B cell (primary cell): ENCODE results near the gene LMF2. TPM values are rescaled to one million over a fixed set of nuclear protein-coding genes. Genes with fewer than 3 reads are reported as not detected.
A peak's percentile ranks its signal among the peaks of the same experiment; 100 is the strongest.

Source experiments
- ATAC-seq: fragments of 200-7000 bp; cut with Tn5 transposase; one replicate; pipeline ENCODE4 v1.10.0; 2021; ENCODE audit warnings: low read depth, mild to moderate bottlenecking, moderate number of reproducible peaks, moderate library complexity
- CTCF ChIA-PET: fragments of 350-600 bp; sonication (Branson Sonifier 250); formaldehyde crosslinking; loops from one replicate; lab custom pipeline; 2021; ENCODE audit warnings: antibody characterized with exemption, inconsistent platforms; lab: Charles Lee
- POLR2A ChIA-PET: fragments of 350-600 bp; sonication (Branson Sonifier 250); formaldehyde crosslinking; loops from one replicate; lab custom pipeline; 2021; ENCODE audit warnings: antibody characterized with exemption; lab: Charles Lee
- DNase-seq: peaks from one replicate; pipeline ENCODE4 v3.0.0; 2013
- H2AFZ ChIP-seq: 2 replicates; pipeline ENCODE4 v1.6.1; 2012; ENCODE audit warnings: mild to moderate bottlenecking, low read depth, low read length; ENCODE audit not compliant: insufficient read depth, poor library complexity, severe bottlenecking
- H3K27ac ChIP-seq, 2 donors: 1 replicate in 1 of 2; 2 replicates in 1 of 2; pipeline ENCODE4 v1.5.1; 2012 to 2013; ENCODE audit warnings: low read length in 2 of 2, mild to moderate bottlenecking in 2 of 2, moderate library complexity in 1 of 2
- H3K27me3 ChIP-seq, 4 experiments: fragments of 200-600 bp in 1 of 4; sonication (generic) in 1 of 4; replicated peaks in 1 of 4; 1 replicate in 2 of 4; 2 replicates in 2 of 4; pipeline versions ENCODE4 v1.6.1 to v1.7.0; 2013 to 2016; ENCODE audit warnings: low read length in 3 of 4, mild to moderate bottlenecking in 2 of 4, mixed read lengths in 1 of 4, moderate library complexity in 1 of 4; ENCODE audit not compliant: insufficient read depth in 4 of 4, control insufficient read depth in 3 of 4; ENCODE audit errors: control extremely low read depth in 1 of 4
- H3K36me3 ChIP-seq, 2 experiments: replicated peaks in 1 of 2; 1 replicate in 1 of 2; 2 replicates in 1 of 2; pipeline versions ENCODE4 v1.6.1 to v1.7.1; 2013; ENCODE audit warnings: low read length in 1 of 2; ENCODE audit not compliant: insufficient read depth in 2 of 2, control insufficient read depth in 1 of 2; ENCODE audit errors: control extremely low read depth in 1 of 2, extremely low read depth in 1 of 2
- H3K4me1 ChIP-seq, 2 donors: fragments of 200-600 bp in 1 of 2; sonication (generic) in 1 of 2; 1 replicate in 1 of 2; 2 replicates in 1 of 2; pipeline versions ENCODE4 v1.5.1 to v1.6.1; 2013 to 2017; ENCODE audit warnings: low read length in 2 of 2; ENCODE audit not compliant: control insufficient read depth in 2 of 2, insufficient read depth in 2 of 2
- H3K4me2 ChIP-seq: replicated peaks from 2 replicates; pipeline ENCODE3; 2012; ENCODE audit warnings: mild to moderate bottlenecking, low read depth, low read length; ENCODE audit not compliant: poor library complexity, severe bottlenecking
- H3K4me3 ChIP-seq, 5 experiments: fragments of 200-600 bp in 1 of 5; sonication (generic) in 1 of 5; 1 replicate in 3 of 5; 2 replicates in 2 of 5; pipeline versions ENCODE4 v1.5.1 to v1.7.0; 2011 to 2016; ENCODE audit warnings: low read length in 4 of 5, mild to moderate bottlenecking in 4 of 5, low read depth in 2 of 5, control low read depth in 1 of 5, moderate library complexity in 1 of 5; ENCODE audit not compliant: insufficient read depth in 1 of 5; ENCODE audit errors: control extremely low read depth in 1 of 5, extremely low read depth in 1 of 5
- H3K79me2 ChIP-seq: fragments of 200-600 bp; sonication (generic); one replicate; pipeline ENCODE4 v1.6.0; 2016; ENCODE audit warnings: low read length; ENCODE audit not compliant: control insufficient read depth, insufficient read depth
- H3K9ac ChIP-seq: fragments of 200-600 bp; sonication (generic); 2 replicates; pipeline ENCODE4 v1.6.1; 2017; ENCODE audit warnings: mild to moderate bottlenecking, low read length, moderate library complexity
- H3K9me3 ChIP-seq, 3 donors: one replicate each; pipeline versions ENCODE4 v1.6.1 to v1.7.1; 2013; ENCODE audit warnings: low read length in 2 of 3; ENCODE audit not compliant: control insufficient read depth in 2 of 3, insufficient read depth in 1 of 3; ENCODE audit errors: control extremely low read depth in 1 of 3
- H4K20me1 ChIP-seq: 2 replicates; pipeline ENCODE4 v1.6.0; 2012; ENCODE audit warnings: mild to moderate bottlenecking, low read length; ENCODE audit not compliant: insufficient read depth, control insufficient read depth, poor library complexity, severe bottlenecking
- H3K27ac Mint-ChIP-seq: one replicate; pipeline ENCODE4 v1.8.0; 2021; ENCODE audit warnings: mixed read lengths
- H3K27me3 Mint-ChIP-seq: one replicate; pipeline ENCODE4 v1.8.0; 2021; ENCODE audit warnings: mixed read lengths
- H3K4me1 Mint-ChIP-seq: one replicate; pipeline ENCODE4 v1.8.0; 2021; ENCODE audit warnings: mixed read lengths
- H3K4me3 Mint-ChIP-seq: one replicate; pipeline ENCODE4 v1.8.0; 2021; ENCODE audit warnings: mixed read lengths
- H3K9me3 Mint-ChIP-seq: one replicate; pipeline ENCODE4 v1.8.0; 2022; ENCODE audit warnings: mixed read lengths; ENCODE audit not compliant: insufficient read depth
- EZH2 ChIP-seq: IDR thresholded peaks from 2 replicates; pipeline ENCODE4 v1.6.1; 2012; ENCODE audit warnings: borderline replicate concordance, low read depth, mild to moderate bottlenecking, moderate library complexity, low read length; ENCODE audit not compliant: insufficient read depth, poor library complexity, severe bottlenecking
- WGBS: methylation state at CpG from one replicate; pipeline ENCODE4 v1.1.5; 2013; ENCODE audit warnings: missing lambda C conversion rate; ENCODE audit not compliant: insufficient coverage; 5-methylcytosine and 5-hydroxymethylcytosine counted together
- intact Hi-C: fragments of 100-400 bp; cut with micrococcal nuclease; formaldehyde crosslinking; loops from one replicate; pipeline ENCODE4 v1.10.0; 2022
- polyA plus RNA-seq: library from polyadenylated mRNA; depleted of rRNA; stranded (reverse); fragments of >200 nt; gene quantifications from 2 replicates; pipeline ENCODE4 v1.2.3, GENCODE V29; 2012
- total RNA-seq, 2 donors: library from RNA; stranded (reverse); fragments of 120-200 nt in 1 of 2; gene quantifications; 1 replicate in 1 of 2; 2 replicates in 1 of 2; pipeline versions ENCODE4 v1.2.3 to v1.2.4, GENCODE V29; 2013 to 2022
- TF ChIP-seq, protein P1 (sequence below): fragments of 200-600 bp; IDR thresholded peaks from one replicate; pipeline ENCODE4 v1.8.0; 2022; ENCODE audit warnings: antibody characterized with exemption, mild to moderate bottlenecking

Gene LMF2
- total and polyA plus RNA-seq, 2 donors (not counting 1 experiment from before 2014, with no cell fraction given): 128 to 316 TPM

GRCh38 chr22:50525858-50526107, 18.3 kb upstream of the LMF2 start:
- DNase-seq: no peak
- Histone ChIP-seq H3K27ac (peak overlapping the region; percentile 60 to 83), H3K27me3 (no peaks in the 10 kb centered on the region), H2AFZ (peak overlapping the region; percentile 78), H3K9me3 (peaks cover 0 to 9% (median 0%) of the 10 kb centered on the region in 3 donors), H3K9ac (peak overlapping the region; percentile 89), H3K36me3 (peaks cover 0 to 30% of the 10 kb centered on the region in 2 experiments), H4K20me1 (peaks cover 27% of the 10 kb centered on the region), H3K4me2 (peak overlapping the region; percentile 98), H3K79me2 (peaks cover 43% of the 10 kb centered on the region), H3K4me1 (peaks cover 16 to 54% of the 10 kb centered on the region in 2 donors), H3K4me3 (peak overlapping the region in 4 of 5 experiments; percentile 68 to 76 (median 72))
- no peaks in the 10 kb centered on the region for H3K9me3 Mint-ChIP-seq
- peak overlapping the region; percentile 91 for H3K27ac Mint-ChIP-seq
- H3K27me3 Mint-ChIP-seq: no peaks in the 10 kb centered on the region
- peaks cover 34% of the 10 kb centered on the region for H3K4me1 Mint-ChIP-seq
- no peak for ATAC-seq
- WGBS: under 1% methylated on average over 33 of the region's 33 CpGs
- intact Hi-C loops: loop anchor here (1.0 to 5.0 kb wide), 7 partner anchors 17 to 280 kb away; partner anchors contain the start of genes CHKB, KLHDC7B, NCAPH2 and SYCE3
- TF ChIP-seq, protein P1, sequence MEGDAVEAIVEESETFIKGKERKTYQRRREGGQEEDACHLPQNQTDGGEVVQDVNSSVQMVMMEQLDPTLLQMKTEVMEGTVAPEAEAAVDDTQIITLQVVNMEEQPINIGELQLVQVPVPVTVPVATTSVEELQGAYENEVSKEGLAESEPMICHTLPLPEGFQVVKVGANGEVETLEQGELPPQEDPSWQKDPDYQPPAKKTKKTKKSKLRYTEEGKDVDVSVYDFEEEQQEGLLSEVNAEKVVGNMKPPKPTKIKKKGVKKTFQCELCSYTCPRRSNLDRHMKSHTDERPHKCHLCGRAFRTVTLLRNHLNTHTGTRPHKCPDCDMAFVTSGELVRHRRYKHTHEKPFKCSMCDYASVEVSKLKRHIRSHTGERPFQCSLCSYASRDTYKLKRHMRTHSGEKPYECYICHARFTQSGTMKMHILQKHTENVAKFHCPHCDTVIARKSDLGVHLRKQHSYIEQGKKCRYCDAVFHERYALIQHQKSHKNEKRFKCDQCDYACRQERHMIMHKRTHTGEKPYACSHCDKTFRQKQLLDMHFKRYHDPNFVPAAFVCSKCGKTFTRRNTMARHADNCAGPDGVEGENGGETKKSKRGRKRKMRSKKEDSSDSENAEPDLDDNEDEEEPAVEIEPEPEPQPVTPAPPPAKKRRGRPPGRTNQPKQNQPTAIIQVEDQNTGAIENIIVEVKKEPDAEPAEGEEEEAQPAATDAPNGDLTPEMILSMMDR: no peak
- no peak for TF ChIP-seq EZH2
- ChIA-PET POLR2A (interaction anchor here (0.6 to 5.4 kb wide), 20 partner anchors 9 to 336 kb away, joined by 3 to 104 read pairs (median 8); partner anchors contain the start of genes CHKB, DENND6B, HDAC10 and KLHDC7B), CTCF (interaction anchor here (0.6 to 5.5 kb wide), 46 partner anchors 9 to 334 kb away, joined by 3 to 81 read pairs (median 5); partner anchors contain the start of genes ADM2, ARSA, CHKB and HDAC10)
- peak overlapping the region; percentile 90 for H3K4me3 Mint-ChIP-seq
